Daoy (cell line): ENCODE measurements around the gene LUC7L2. TPM values are rescaled to one million over a fixed set of nuclear protein-coding genes. Genes with fewer than 3 reads are reported as not detected.
A peak's percentile ranks its signal among the peaks of the same experiment; 100 is the strongest.
"Not testable (repeated sequence)": the region's sequence is repeated elsewhere in the genome, so short reads cannot be mapped to it uniquely, and the experiment has no call there.

ENCODE experiments used
- DNase-seq: peaks from one replicate; pipeline ENCODE4 v3.0.0-alpha.2; 2015; ENCODE audit warnings: low read depth
- total RNA-seq: library from RNA; depleted of rRNA; stranded (reverse); fragments of >200 nt; shearing (Covaris generic); gene quantifications from 2 replicates; pipeline ENCODE4 v1.2.3, GENCODE V29; 2014; rRNA removed

Gene LUC7L2
- total RNA-seq, 1 experiment from 2014 or later = 62.3 TPM

GRCh38 chr7:139446051-139446890 lies 86.6 kb downstream of the LUC7L2 start:
- DNase-seq = no peak

GRCh38 chr7:139450851-139451250 lies 91.2 kb downstream of the LUC7L2 start:
- DNase-seq = no peak

GRCh38 chr7:139451638-139452037 lies 91.9 kb downstream of the LUC7L2 start:
- DNase-seq = peak; percentile 91

GRCh38 chr7:139452958-139453672 lies 93.4 kb downstream of the LUC7L2 start:
- peak; percentile 46 for DNase-seq

- DNase-seq = peak; percentile 35
These were observed 94.1 kb downstream of the LUC7L2 start for GRCh38 chr7:139453673-139454321.

GRCh38 chr7:139455789-139456188 lies 96.1 kb downstream of the LUC7L2 start:
- no peak for DNase-seq

GRCh38 chr7:139456511-139456910 lies 96.8 kb downstream of the LUC7L2 start:
- no peak for DNase-seq

GRCh38 chr7:139457153-139457946 lies 97.7 kb downstream of the LUC7L2 start:
- peak; percentile 73 for DNase-seq

- DNase-seq = not testable (repeated sequence)
These were observed 103.7 kb downstream of the LUC7L2 start for GRCh38 chr7:139463421-139463820.

- DNase-seq = not testable (repeated sequence)
These were observed 104.8 kb downstream of the LUC7L2 start for GRCh38 chr7:139464511-139464910.

GRCh38 chr7:139465072-139465471 lies 105.4 kb downstream of the LUC7L2 start:
- not testable (repeated sequence) for DNase-seq

GRCh38 chr7:139467729-139468128 lies 108.0 kb downstream of the LUC7L2 start:
- not testable (repeated sequence) for DNase-seq

- DNase-seq = not testable (repeated sequence)
These were observed 108.6 kb downstream of the LUC7L2 start for GRCh38 chr7:139468281-139468680.

- no peak for DNase-seq
These were observed 112.2 kb downstream of the LUC7L2 start for GRCh38 chr7:139471740-139472353.

Other genes starting within 250 kb of the LUC7L2 start
- 2.1 and 2.9 TPM in 2 replicates for gene UBN2, start 128.7 kb upstream of the LUC7L2 start, total RNA-seq
- gene FMC1, start 18.6 kb upstream of the LUC7L2 start, total RNA-seq = 0.65 and 9.2 TPM in 2 replicates
- gene KLRG2, start 123.8 kb downstream of the LUC7L2 start, total RNA-seq = 1.8 and 2.6 TPM in 2 replicates
- 0.51 TPM in 1 of 2 replicates, not detected in the other for gene CLEC2L, start 163.8 kb downstream of the LUC7L2 start, total RNA-seq